Adipose tissue (tissue), 3 donors: ENCODE results near the gene MRPL34. TPM values are rescaled to one million over a fixed set of nuclear protein-coding genes. Genes with fewer than 3 reads are reported as not detected.

Experiments used
- H3K27ac ChIP-seq: one replicate; pipeline ENCODE4 v1.5.1; 2013; ENCODE audit warnings: low read depth, low read length
- WGBS, 3 donors: extraction: QIAGEN DNeasy Blood & Tissue Kit; methylation state at CpG; one replicate each; pipeline ENCODE4 v1.1.7; 2013; 5-methylcytosine and 5-hydroxymethylcytosine counted together
- polyA plus RNA-seq, 3 donors: library from polyadenylated mRNA; stranded (reverse); fragments of 200-250 nt; gene quantifications; one replicate each; pipeline ENCODE4 v1.2.3, GENCODE V29; 2013
- donor health status: healthy with polysubstance abuse.
- donor health status: Bipolar disorder and iron deficiency.
- donor health status: healthy.

The MRPL34 gene
- polyA plus RNA-seq, 3 donors: 97.5 to 156 (median 101) TPM

GRCh38 chr19:17323964-17324332 is 18.3 kb downstream of the MRPL34 start:
- 19 to 38% (median 25%) methylated on average over 6 to 7 of the region's 7 CpGs for WGBS, 3 donors

DNA sequence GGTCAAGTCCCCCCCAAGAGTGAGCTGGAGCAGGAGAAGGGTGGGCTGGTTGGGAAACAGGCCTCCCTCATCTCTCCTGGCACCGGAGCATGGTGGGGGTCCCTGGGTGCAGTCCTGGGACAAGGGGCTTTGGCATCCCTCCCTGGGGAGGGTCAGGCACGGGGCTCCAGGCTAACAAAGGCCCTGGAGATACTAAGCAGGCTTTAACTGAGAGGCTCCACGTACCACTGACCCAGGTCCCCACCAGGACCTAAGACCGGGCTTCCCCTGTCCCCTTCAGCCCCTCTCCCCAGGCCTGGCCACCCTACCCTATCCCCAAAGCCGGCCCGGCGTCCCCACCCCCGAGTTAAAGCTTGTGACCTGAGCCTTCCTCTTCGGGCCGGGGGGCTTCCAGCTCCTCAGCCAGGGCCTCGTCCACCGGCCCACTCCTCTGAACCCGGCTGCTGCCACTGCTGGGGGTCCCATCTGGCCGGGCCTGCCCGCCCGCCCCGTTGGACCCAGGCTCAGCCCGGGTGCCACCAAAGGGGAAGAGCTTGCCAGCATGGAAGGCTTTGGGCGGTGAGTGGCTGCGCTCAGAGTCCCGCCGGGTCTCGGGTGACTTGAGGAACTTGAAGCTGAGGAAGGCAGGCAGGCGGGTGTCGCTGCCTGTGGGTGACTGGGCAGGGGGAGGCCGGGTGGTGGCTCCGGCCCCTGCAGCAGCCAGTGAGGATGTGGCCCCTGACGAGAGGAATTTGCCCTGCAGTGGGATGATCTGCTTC is 18.9 kb downstream of the MRPL34 start:
- 86 to 92% (median 87%) methylated on average over 25 to 28 of the region's 28 CpGs for WGBS, 3 donors
- no peak overlapping the region for H3K27ac ChIP-seq

More at GRCh38 chr19:17323964-17324332, 18.3 kb downstream of the MRPL34 start:
- no peak overlapping the region for H3K27ac ChIP-seq

GRCh38 chr19:17325133-17325532 is 19.5 kb downstream of the MRPL34 start:
- 96 to 97% (median 97%) methylated on average over 19 to 20 of the region's 20 CpGs for WGBS, 3 donors
- no peak overlapping the region for H3K27ac ChIP-seq

DNA sequence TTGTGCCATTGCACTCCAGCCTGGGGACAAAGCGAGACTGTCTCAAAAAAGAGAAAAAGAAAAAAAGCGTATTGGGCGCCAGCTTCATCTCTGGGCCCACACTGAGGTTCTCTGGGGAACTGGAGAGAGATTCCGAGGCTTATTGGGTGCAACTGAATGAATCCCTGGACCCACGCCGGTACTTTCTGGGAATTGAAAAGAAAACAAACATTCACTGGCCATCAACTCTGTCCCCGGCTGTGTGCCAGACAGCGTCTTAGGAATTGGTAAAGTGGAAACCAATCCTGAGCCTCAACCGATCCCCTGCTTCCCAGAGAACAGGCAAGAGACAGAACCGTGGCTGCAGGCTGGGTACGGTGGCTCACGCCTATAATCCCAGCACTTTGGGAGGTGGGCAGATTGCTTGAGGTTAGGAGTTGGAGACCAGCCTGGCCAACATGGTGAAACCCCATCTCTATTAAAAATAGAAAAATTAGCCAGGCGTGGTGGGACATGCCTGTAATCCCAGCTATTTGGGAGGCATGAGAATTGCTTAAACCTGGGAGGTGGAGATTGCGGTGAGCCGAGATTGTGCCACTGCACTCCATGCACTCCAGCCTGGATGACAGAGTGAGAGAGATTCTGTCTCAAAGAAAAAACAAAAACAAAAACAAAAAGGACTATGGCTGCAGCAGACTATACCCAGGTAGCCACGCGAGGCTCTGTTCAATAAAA is 20.4 kb downstream of the MRPL34 start:
- WGBS, 3 donors: 73 to 84% (median 83%) methylated on average over 17 of the region's 17 CpGs
- H3K27ac ChIP-seq: no peak overlapping the region

DNA sequence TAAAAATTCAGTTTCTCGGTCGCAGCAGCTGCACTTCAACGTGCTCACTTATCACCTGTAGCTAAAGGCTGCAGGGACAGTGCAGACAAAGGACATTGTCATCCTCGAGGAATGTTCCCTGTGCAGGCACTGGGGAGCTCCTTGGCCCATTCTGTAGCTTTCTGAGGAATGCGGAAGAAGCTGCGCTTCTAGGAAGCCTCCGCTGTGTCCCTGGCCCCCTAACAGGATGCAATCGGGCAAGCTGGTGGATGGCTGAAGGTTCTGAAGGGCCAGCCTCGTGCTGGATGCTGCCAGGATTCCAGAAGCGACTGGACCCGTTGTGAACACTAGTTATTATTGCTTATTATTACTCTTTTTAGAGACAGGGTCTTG is 20.9 kb downstream of the MRPL34 start:
- 73 to 86% (median 80%) methylated on average over 11 of the region's 11 CpGs for WGBS, 3 donors
- H3K27ac ChIP-seq: no peak overlapping the region

- H3K27ac ChIP-seq: no peak overlapping the region
- 92 to 97% (median 93%) methylated on average over 25 to 27 of the region's 27 CpGs for WGBS, 3 donors
Measured at GRCh38 chr19:17327068-17327653, 21.5 kb downstream of the MRPL34 start.

- no peak overlapping the region for H3K27ac ChIP-seq
- 25 to 42% (median 41%) methylated on average over 51 to 64 of the region's 64 CpGs for WGBS, 3 donors
Measured at GRCh38 chr19:17327654-17328516, 22.2 kb downstream of the MRPL34 start.

DNA sequence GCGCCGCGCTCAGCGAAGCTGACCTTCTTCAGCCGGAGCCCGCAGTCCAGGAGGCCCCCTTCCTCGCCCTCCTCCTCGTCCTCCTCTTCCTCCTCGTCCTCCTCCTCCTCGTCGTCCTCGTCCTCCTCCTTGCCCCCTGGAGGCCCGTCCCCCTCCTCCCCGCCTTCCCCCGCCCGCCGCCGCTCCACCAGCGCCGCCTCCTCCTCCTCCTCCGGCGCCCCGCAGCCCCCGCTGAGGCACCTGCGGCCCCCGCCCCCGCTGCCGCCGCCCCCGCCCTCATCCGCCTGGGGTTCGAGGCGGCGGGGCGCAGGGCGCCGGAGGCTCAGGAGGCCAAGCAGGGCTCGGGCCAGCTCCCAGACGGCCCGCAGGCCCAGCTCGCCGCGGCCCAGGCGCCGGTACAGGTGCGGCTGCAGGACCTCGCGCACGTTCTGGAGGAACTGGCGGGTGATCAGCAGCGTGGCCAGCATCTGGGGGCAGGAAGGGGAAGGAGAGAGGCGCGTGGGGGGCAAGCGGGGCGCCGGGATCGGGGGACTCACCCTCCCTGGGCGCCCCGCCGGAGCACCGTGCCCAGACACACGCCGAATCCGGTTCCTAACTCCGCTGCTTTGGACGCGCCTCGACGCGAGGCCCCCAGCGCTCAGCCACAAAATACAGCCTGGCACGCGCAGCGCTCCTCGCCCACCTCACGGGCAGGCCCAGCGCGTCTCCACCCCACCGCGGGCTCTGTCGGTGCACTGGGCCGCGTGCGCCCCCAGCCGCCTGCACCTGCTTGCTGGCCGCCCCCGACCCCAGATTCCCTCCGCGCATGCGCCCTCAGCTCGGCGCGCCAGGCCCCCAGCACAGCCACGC is 23.1 kb downstream of the MRPL34 start:
- WGBS, 3 donors: 9 to 29% (median 26%) methylated on average over 53 to 93 of the region's 94 CpGs
- H3K27ac ChIP-seq: no peak overlapping the region

GRCh38 chr19:17329366-17330261 is 23.9 kb downstream of the MRPL34 start:
- WGBS, 3 donors: 67 to 73% (median 71%) methylated on average over 48 to 51 of the region's 51 CpGs
- no peak overlapping the region for H3K27ac ChIP-seq

DNA sequence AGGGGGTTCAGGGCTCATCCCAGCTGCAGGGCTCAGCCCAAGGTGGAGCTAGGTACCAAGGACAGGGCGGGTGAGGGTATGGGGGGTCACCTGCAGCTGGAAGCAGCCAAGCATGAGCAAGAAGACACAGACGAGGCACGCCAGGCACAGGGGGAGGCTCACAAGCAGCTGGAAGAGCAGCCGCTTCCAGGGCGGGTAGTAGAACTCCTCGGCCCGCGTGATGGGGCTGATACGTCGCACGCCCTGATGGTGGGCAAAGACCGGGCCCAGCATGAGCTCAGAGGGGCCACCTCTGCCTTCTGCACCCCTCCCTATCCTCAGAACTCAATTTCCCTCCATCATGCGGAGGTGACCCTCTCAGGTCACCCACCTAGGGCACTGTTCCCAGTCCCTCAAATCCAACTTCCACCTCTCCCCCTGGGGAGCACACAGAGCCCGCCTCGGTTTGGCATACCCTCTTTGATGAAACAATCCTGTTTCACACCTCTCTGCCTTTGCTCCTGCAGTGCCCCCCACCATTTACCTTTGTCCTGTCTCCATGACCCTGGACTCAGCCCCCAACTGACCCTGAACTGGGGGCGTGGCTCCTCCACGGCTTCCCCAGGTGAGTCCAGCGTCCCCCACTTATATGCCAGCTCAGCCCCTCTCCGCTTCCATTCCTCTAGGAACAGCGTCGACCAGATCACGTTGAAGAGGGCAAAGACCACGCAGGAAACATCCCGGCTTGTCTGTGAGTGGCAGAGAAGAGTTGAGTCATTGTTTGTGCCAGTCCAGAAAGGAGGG is 24.8 kb downstream of the MRPL34 start:
- H3K27ac ChIP-seq: no peak overlapping the region
- 94 to 95% (median 95%) methylated on average over 24 of the region's 24 CpGs for WGBS, 3 donors

- WGBS, 3 donors: 75 to 91% (median 89%) methylated on average over 12 to 13 of the region's 13 CpGs
- H3K27ac ChIP-seq: no peak overlapping the region
Measured at GRCh38 chr19:17331045-17331558, 25.4 kb downstream of the MRPL34 start.

- H3K27ac ChIP-seq: no peak overlapping the region
- 91 to 94% (median 93%) methylated on average over 8 of the region's 8 CpGs for WGBS, 3 donors
Measured at GRCh38 chr19:17332360-17332676, 26.6 kb downstream of the MRPL34 start.

DNA sequence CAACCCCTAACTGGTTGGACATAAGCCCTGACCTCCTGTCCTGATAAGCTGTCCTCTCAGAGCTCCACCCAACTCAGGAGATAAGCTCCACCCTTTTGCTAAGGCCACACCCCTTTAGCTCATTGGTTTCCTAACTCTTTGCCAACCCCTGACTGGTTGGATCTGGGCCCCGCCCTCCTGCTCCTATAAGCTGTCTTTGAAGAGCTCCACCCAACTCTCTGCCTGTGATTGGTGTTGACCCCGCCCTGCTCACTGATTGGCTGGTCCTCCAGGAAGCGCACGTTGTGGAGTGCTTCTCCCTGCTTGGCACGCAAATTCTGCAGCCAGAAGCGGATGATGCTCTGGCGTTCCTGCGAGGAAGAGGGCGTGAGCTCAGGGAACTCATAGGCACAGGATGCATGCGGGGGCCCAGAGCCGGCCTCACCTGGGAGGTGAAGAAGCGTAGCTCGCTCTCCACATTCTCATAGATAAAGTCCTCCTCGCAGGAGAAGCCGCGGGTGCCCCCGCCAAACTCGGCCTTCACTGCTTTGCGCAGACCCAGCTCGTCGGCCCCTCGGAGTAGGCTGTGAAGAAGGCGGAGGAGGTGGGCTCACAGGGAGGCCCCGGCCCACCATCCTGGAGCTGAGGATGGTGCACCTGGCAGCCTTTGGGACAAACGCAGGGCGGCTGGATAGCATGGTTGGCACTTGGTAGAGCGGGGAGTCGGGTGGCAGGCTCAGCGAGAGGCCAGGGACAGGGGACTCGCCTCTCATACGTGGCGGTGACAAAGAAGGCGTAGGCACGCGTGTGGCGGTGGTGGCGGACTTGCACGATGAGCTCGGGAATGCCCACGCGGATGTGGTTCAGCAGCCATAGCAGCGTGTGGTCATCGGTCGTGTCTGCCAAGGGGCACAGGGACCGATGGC is 27.3 kb downstream of the MRPL34 start:
- no peak overlapping the region for H3K27ac ChIP-seq
- 95 to 97% (median 96%) methylated on average over 45 of the region's 45 CpGs for WGBS, 3 donors

DNA sequence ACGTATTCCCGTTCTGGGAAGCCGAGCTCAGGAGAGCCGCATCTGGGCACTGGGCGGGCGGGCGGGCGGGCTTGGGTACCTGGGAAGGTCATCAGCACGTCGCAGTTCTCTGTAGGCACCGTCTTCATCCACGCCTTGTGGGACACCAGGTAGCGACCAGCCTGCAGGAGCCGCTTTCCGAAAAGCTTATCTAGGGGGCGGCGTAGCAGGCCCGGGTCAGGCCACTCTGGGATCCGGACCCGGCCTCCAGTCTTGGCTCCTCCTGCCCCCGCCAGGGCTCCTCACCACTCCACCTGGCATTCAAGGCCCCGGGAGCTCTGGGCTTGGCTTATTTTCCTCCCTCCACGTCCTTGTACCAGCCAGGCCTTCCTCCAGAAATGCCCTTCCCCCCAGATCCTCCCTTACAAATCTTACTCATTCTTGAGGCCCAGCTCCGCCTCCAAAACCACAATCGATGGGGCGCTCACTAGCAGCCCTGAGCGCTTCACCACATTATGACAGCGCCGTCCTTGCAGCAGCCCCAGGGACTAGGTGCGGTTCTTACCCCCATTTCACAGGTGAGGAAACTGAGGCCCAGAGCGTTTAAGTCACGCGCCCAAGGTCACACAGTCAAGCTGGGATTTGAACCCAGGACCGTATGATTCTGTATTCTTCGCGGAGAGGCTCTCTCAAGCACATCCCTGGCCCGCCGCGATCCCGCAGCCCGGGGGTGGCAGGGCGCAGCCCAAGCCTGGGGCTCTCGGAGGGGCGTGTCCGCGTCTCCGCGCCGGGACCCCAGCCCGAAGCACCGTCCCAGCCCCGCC is 28.1 kb downstream of the MRPL34 start:
- WGBS, 3 donors: 31 to 45% (median 39%) methylated on average over 42 to 52 of the region's 52 CpGs
- H3K27ac ChIP-seq: no peak overlapping the region
